ENCODE measurements around the gene VAV2. TPM values are rescaled to one million over a fixed set of nuclear protein-coding genes. Genes with fewer than 3 reads are reported as not detected.
"Not testable (repeated sequence)": the region's sequence is repeated elsewhere in the genome, so short reads cannot be mapped to it uniquely, and the experiment has no call there.

VAV2 gene
- total and polyA plus RNA-seq, 7 donors = 3.8 to 23.3 (median 7.2) TPM

DNA sequence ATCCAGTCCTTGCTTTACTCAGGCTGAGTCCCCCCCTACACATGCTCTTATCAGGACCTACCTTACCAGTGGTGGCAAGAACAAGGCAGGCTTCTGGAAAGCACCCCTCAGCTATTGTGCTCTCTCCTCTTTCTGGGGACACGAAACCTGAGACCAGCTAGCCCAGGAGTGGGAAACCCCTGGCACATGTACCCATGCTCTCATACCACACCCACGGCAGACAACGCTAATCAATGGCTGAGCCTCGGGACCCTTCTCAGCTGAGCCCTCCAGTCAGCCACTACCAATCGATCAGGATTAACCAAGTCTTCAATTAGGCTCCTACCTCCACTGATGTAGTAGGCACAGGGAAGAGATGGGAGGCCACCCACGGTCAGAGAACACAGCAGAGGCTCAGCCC lies 65.1 kb downstream of the VAV2 start:
- no peaks in the 10 kb centered on the region for H3K36me3 ChIP-seq
- intact Hi-C loops (cut with DNase I) = no loop called here
- no peak for TF ChIP-seq POLR2A (IDR thresholded peaks at IDR 0.05)
- no peaks in the 10 kb centered on the region for H3K4me1 ChIP-seq
- 83 to 88% methylated on average over 6 of the region's 6 CpGs for WGBS, 2 donors
- H3K4me3 ChIP-seq = no peak overlapping the region
- DNase-seq = no peak
- no peaks in the 10 kb centered on the region for H3K9me3 ChIP-seq
- peaks cover 0 to 2% (median 0%) of the 10 kb centered on the region in 3 donors for H3K27me3 ChIP-seq
- H3K27ac ChIP-seq = no peak overlapping the region

GRCh38 chr9:133926165-133926856 lies 65.8 kb downstream of the VAV2 start:
- 95% methylated on average over 9 of the region's 9 CpGs for WGBS, 2 donors
- intact Hi-C loops (cut with DNase I) = no loop called here

DNA sequence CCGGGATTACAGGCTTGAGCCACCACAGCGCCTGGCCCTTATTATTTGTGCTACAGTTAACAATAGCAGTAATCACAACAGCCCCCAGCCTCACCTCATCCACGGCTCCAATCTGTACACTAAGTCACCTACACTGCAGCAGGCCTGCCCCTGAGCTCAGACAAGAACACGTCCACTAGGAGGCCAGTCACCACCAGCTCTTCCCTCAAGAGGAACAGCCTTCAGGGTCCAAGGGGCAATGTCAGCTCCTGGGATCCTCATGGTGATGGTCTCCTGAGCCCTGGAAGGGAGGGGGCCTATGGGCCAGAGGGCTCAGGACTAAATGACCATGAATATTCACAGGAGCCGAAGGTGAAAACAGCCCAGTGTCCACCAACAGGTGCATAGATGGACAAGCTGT lies 67.7 kb downstream of the VAV2 start:
- 92 to 95% methylated on average over 5 of the region's 5 CpGs for WGBS, 2 donors
- Histone ChIP-seq H3K36me3 (no peaks in the 10 kb centered on the region), H3K27me3 (no peaks in the 10 kb centered on the region), H3K4me3 (no peak overlapping the region), H3K27ac (no peak overlapping the region), H3K9me3 (no peaks in the 10 kb centered on the region), H3K4me1 (peaks cover 0 to under 1% (median 0%) of the 10 kb centered on the region in 4 donors)
- TF ChIP-seq EP300 (IDR thresholded peaks at IDR 0.05) (no peak), POLR2A (IDR thresholded peaks at IDR 0.05) (no peak), CTCF (IDR thresholded peaks at IDR 0.05) (no peak), POLR2AphosphoS5 (IDR thresholded peaks at IDR 0.05) (no peak)
- DNase-seq = no peak
- intact Hi-C loops (cut with DNase I) = no loop called here

More at GRCh38 chr9:133926165-133926856, 65.8 kb downstream of the VAV2 start:
- Histone ChIP-seq H3K9me3 (no peaks in the 10 kb centered on the region), H3K27ac (no peak overlapping the region), H3K4me1 (no peaks in the 10 kb centered on the region), H3K27me3 (no peaks in the 10 kb centered on the region), H3K36me3 (no peaks in the 10 kb centered on the region), H3K4me3 (no peak overlapping the region)
- no peak for DNase-seq
- TF ChIP-seq POLR2AphosphoS5 (IDR thresholded peaks at IDR 0.05) (no peak), CTCF (IDR thresholded peaks at IDR 0.05) (no peak), POLR2A (IDR thresholded peaks at IDR 0.05) (no peak), EP300 (IDR thresholded peaks at IDR 0.05) (no peak)

- H3K4me1 ChIP-seq; H3K27ac ChIP-seq; intact Hi-C loops (cut with DNase I); H3K4me3 ChIP-seq; H3K27me3 ChIP-seq; DNase-seq; H3K9me3 ChIP-seq; H3K36me3 ChIP-seq: not testable (repeated sequence)
- WGBS, 2 donors = 94 to 98% methylated on average over 2 of the region's 2 CpGs
Measured at GRCh38 chr9:133923608-133924007, 68.5 kb downstream of the VAV2 start.

DNA sequence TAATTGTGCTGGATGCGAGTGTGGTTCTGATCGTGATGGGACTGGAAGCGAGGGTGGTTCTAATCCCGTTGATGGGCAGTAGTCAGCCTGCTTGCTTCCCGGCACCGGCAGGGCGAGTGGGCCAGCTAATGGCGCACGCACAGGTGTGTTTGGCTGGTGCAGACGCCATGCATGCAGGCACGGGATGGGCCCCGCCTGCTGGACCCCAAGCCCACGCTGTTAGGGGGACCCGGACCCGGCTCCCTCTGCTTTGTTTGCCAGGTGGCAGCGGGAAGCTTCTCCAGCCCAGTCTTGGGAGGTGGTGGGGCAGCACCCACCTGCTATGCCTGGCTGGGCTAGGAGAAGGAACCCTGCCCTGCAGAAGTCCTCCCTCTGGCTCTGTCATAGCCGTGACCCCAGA lies 70.3 kb downstream of the VAV2 start:
- no peak overlapping the region for H3K4me3 ChIP-seq
- no peaks in the 10 kb centered on the region for H3K9me3 ChIP-seq
- no peak overlapping the region for H3K27ac ChIP-seq
- intact Hi-C loops (cut with DNase I) = no loop called here
- 89 to 96% methylated on average over 17 of the region's 17 CpGs for WGBS, 2 donors
- TF ChIP-seq CTCF (IDR thresholded peaks at IDR 0.05) (no peak), POLR2AphosphoS5 (IDR thresholded peaks at IDR 0.05) (no peak), POLR2A (IDR thresholded peaks at IDR 0.05) (no peak)
- DNase-seq = no peak
- peaks cover 0 to 19% (median 13%) of the 10 kb centered on the region in 4 donors for H3K4me1 ChIP-seq
- no peaks in the 10 kb centered on the region for H3K36me3 ChIP-seq
- no peaks in the 10 kb centered on the region for H3K27me3 ChIP-seq

DNA sequence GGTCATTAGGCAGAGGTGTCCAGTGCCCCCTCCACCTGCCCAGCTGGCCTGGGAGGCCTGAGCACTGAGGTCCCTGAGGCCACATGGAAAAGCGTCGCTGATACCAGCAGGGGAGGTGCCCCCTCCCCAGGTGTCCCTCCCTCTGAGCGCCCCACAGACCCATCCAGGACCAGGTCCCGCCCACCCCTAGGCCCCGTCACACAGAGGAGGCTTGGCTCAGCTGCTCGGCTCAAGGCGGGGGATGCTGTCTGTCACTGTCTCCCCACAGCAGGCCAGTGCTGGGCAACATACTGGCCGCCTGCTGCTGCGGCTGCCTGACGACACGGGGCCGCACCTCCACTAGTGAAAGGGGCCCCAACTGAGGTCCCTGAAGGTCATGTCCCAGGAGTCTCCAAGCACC lies 71.7 kb downstream of the VAV2 start:
- Histone ChIP-seq H3K36me3 (no peaks in the 10 kb centered on the region), H3K9me3 (no peaks in the 10 kb centered on the region), H3K27ac (no peak overlapping the region), H3K27me3 (no peaks in the 10 kb centered on the region), H3K4me3 (no peak overlapping the region), H3K4me1 (peaks cover 0 to 19% (median 13%) of the 10 kb centered on the region in 4 donors)
- TF ChIP-seq CTCF (IDR thresholded peaks at IDR 0.05) (no peak), POLR2A (IDR thresholded peaks at IDR 0.05) (no peak), POLR2AphosphoS5 (IDR thresholded peaks at IDR 0.05) (no peak), EP300 (IDR thresholded peaks at IDR 0.05) (no peak)
- WGBS, 2 donors = 94 to 96% methylated on average over 12 of the region's 12 CpGs
- intact Hi-C loops (cut with DNase I) = no loop called here
- no peak for DNase-seq

Data from sigmoid colon (tissue), 7 donors.